NT2/D1 (cell line): ENCODE data around the gene PCDHGA4.

Experiments used
- YY1 ChIP-seq: IDR thresholded peaks from 2 replicates; pipeline ENCODE4 v1.6.1; 2011; ENCODE audit not compliant: insufficient read length, insufficient read depth
- ZNF274 ChIP-seq: IDR thresholded peaks from 2 replicates; pipeline ENCODE4 v1.6.1; 2011; ENCODE audit warnings: mild to moderate bottlenecking, low read depth, low read length

DNA sequence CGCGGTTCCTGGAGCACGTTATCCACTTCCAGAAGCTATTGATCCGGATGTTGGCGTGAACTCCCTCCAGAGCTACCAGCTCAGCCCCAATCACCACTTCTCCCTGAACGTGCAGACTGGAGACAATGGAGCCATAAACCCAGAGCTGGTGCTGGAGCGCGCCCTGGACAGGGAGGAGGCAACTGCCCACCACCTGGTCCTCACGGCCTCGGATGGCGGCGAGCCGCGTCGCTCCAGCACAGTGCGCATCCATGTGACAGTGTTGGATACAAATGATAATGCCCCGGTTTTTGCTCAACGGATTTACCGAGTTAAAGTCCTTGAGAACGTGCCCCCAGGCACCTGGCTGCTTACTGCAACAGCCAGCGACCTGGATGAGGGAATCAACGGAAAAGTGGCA, 48.6 kb downstream of the PCDHGA4 start:
- no peak for TF ChIP-seq YY1
- TF ChIP-seq ZNF274 = no peak
